GM21526 (cell line): ENCODE measurements around the gene ZNF507.

ENCODE experiments used
- ATAC-seq: cut with Tn5 transposase; IDR thresholded peaks from one replicate; pipeline ENCODE4 v1.9.1; 2021; ENCODE audit warnings: moderate library complexity; ENCODE audit not compliant: unreplicated experiment, low FRiP score

Gene ZNF507

DNA sequence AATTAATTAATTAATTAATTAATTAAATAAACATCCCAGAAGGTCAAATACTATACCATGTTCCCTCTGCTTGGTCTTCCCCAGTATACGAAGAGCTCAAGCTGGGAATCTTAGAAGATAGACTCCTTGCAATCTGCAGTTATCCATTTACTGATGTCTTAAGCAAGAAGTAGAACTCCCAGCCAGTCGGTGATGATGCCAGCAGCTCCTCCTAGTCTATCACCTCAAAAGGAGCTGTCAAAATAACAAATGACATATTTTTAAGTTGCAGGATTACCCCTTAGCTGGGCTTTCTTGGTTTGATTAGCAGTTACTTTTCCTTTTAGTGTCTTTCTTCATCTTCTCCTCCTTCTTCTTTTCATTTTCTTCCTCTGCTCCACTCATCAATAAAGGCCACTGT lies 6.0 kb upstream of the ZNF507 start:
- ATAC-seq, result no peak

DNA sequence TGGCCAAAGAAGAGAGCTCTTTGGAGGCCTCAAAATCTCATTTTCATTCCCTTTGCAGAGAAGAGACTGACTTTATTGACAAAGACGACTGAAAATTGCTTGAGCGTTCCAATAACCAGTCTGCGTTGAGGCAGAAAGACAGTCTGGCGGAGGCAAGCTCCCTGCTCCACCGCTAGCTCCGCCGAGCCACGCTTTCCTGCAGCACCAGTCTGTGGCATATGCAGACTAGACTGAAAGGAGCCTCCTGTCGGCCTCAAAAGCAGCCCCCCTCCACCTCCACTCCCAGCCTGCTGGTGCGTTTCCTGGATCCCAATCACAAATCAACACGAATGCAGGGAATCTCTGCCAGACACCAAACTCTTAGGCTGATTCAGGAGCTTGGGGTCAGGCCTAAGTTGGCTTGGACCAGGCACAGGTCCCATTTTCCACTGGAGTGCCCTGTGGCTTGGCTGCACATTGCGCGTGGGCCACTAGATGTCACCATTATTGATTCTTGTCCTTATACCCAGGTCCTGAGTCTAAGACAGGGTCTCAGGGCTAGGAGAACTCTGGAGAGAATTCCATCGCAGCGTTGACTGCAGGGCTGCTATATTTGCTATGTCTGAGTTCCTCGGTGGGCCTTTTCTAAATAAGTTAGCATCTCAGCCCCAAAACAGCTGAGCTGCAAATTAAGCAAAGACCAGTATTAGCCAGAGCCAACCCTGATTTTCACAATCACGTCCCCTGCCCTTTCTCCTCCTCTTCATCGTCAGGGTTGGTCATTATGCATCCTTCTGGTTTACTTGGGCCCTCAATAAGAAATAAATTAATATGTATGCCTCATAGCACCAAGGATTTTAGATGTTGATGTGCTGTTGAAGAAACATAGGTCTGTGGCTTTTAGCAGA lies 5.2 kb upstream of the ZNF507 start:
- ATAC-seq, result no peak

DNA sequence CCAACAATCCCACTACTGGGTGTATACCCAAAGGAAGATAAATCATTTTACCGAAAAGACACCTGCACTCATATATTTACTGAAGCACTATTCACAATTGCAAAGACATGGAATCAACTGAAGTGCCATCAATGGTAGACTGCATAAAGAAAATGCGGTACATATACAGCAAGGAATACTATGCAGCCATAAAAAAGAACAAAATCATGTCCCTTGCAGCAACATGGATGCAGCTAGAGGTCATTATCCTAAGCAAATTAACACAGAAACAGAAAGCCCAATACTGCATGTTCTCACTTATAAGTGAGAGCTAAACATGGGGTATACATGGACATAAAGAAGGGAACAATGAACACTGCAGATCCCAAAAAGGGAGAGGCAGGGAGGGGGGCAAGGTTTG lies 2.7 kb upstream of the ZNF507 start:
- no peak for ATAC-seq

DNA sequence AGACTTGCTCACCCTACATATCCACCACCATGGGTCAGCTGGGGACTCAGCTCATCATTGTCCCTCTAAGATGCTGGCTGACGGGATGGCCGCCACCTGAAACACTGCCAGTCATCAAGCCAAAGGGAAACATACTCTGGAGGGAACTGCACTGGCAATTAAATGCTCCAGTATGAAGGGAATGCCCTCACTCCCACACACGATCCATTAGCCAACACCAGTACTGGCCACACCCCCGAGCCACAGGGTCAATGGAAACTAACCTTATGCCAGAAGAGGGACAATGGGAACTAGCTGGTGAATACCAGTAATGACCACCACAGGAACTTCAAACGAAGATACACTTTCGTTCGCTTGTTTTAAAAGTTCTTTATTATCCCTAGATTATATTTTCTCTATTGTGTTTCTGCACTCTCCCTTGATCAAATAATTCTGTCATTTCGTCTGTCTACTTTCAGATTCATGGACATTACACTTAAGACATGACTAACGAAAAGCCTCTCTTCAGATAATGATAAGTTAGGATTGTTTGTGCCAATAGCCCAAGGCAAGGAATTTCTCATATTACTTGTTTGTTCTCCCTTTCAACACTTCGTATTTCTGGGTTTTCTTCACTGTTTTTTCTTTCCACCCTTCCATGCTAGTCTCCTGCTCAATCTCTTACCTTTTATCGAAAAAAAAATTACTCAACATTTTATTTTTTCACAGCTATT lies 1.7 kb upstream of the ZNF507 start:
- ATAC-seq, result no peak

DNA sequence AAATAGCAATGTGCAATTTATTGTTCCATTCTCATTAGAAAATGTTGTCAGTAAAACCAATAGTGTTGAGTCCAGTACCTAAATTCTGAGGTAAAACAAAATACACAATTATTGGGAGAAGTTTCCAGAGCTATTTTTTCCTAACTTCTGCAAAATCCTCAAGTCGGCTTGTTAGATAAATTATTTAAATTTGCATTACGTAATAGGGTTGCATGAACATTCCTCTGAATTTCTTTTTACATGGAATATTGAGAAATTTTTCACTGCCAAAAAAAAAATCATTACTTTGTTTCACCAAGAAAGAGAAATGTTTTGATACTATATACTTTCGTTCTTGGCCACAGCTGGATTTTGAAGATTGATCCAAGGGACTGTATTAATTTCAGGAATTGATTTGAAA lies 1.5 kb downstream of the ZNF507 start:
- ATAC-seq, result no peak

DNA sequence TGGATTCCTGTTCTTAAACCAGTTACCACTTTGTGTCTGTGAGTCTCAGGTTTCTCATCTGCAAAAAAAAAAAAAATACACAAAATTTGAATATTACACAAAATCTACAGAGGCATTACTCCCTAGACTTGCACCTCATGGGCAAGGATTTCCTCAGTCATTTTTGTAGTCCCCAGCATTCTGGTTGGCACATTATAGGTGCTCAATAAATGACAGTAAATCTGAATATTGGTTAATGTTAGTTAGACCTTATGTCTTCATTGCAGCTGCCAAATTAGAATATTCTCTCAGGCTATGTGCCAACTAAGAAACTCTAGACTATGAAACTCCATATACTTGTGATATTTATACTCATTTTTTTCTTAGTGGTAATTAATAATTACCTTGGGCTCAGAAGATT lies 2.2 kb downstream of the ZNF507 start:
- no peak for ATAC-seq

DNA sequence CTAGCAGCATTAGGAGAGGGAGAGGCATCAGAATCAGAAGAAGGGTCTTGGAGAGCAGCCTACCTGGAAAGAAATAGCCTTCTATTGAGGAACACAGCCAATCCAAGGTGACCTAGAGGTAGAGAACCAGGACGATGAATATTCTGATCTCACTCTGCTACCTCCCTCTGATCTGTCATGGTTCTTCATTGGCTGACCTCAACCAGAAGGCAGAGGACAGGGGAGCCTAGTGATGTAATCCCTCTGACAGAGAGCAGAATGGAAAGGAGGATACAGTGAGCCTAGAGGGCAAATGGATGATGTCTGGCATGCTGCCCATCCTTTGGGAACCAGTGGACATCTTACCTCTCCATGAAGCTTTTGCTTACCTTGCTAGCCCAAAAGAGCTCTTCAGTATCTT lies 3.6 kb downstream of the ZNF507 start:
- ATAC-seq, result no peak

DNA sequence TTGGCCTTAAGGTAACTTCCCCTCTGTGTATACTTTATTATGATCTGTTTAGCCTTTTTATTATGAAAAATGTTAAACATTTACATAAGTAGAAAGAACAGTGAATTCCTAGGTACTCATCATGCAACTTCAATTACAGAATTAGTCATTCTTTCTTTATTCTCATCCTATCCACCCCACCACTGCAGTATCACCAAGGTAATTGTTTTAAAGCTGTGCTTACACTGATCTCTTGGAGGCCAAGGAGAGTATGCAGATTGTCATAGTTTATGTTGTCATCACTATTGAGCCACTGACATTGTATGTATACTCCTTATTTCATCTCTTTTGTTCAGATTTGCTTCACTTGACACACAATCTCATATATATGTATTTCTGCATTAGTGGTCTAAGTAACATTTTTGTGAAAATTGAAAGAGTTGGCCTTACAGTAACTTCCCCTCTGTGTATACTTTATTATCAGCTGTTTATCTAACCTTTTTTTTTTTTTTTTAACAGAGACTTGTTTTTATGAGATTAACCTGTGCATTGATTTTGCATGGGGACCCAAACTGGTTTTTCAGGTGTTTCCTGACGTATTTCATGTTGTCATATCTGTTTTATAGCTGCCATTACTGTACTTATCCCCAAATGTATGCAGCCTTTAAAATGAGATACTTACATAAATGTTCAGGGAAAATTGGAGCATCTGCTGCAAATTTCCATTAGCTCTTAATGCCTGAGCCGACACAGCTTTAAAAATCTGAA lies 4.5 kb downstream of the ZNF507 start:
- ATAC-seq, result no peak

DNA sequence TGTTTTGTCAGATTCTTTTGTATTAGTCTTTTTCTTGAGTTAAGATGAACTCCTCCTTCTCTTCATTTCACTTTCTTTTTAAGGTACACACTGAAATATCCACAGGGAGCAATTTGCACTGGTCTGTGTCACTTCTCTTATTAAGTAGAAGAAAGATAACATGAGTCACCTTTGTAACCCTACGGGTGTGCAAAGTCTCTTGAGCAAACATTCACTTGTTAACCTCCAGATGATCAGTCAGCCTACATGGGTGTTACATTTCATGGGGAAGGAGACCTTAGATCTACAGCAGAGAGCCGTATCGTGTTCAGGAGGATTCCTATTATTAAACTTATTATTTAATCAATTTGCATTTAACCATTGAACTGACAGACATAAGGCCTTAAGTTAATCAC lies 5.1 kb downstream of the ZNF507 start:
- ATAC-seq, result no peak

DNA sequence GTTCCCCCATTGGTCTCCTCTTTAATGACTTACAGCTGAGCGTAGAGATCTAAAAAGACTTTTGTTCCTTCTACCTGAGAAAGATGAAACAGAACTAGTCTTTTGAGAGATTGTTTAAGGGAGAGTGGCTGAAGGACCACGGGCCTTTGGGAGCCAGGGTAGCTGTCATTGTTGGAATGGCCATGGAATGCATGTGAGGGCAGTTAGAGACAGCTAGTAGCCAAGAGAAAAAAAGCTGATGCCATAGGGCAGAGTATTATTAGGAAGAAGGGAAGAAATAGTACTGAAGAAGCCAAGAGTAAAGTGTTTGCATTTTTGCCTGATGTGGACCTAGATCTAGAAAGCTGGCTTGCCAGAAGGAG lies 5.6 kb downstream of the ZNF507 start:
- ATAC-seq, result no peak

DNA sequence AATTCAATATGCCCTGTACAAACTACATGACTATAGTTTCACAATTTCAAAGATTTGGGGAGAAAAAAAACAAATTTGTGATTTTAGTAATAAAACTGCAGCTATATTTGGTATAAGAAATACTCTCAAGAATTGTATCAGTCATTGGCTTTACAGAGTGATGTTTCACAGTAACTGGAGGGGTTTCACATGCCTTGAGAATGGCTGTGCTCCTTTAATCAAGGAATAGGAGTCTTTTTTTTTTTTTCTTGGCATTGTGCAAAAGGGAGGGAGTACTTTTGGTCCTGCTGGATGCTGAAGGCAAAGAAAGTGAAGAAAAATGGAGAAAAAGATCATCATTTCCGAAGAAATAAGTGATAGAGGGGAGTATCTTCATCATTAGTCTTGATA lies 6.8 kb downstream of the ZNF507 start:
- no peak for ATAC-seq

DNA sequence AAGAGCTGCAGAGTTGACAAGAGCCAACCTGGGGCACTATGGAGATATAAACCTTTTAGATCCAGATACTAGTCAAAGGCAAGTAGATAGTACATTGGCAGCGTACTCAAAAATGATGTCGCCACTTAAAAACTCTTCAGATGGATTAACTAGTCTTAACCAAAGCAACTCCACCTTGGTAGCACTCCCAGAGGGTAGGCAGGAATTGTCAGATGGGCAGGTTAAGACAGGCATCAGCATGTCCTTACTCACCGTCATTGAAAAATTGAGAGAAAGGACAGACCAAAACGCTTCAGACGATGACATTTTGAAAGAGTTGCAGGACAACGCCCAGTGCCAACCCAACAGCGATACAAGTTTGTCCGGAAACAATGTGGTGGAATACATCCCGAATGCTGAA lies 8.9 kb downstream of the ZNF507 start:
- ATAC-seq, result no peak

DNA sequence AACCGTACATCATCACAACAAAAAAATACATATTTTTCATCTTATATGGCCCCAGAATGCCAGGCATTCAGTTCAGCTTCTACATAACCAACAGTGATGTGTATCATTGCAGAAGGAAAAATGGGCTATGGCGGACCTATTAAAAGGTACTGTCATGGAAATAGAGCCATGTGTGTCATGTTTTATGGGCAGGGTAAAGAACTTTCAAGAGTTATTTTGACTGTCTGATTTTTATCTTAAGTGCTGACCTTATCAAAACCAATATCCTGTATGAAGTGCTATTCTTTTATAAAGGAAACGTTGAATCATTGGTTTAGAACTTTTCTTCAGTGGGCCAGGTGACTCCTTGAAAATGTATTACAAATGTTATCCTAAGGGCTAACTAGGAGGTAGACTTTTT lies 9.9 kb downstream of the ZNF507 start:
- ATAC-seq, result no peak

DNA sequence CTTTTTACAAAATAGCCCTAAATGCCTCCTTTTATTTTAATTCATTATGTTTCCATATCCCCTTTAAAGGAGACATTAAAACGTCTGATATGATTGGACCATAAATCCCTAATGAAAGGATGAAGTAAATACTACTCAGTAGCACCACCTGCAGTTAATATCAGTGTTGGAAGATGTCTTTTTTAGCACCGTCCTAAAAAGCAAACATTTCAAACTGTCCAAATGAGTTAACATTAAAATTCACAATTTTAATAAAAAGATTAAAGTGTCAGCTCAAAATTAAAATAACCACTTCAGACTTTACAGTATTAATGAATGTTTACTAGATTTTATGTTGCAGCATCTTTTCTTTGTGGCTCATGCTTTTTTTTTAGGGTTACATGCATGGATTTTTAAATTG lies 12.3 kb downstream of the ZNF507 start:
- ATAC-seq, result no peak

DNA sequence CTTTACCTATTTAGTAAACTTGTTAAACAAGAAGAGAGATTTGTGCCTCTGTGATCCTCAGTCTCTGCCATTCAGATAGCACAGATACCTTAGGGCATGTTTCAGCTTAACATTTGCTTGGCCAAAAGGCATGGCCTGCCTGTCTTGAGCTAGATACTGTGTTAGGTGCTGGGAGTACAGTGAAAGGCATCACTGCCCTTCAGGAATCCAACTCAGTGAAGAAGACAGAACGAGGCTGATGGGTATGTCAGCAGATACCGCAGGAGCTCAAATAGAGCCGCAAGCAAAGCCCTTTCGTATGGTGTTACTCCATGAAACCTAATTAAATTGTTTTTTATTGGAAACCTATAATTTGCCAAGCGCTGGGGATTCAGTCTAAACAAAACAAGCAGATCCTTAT lies 12.9 kb downstream of the ZNF507 start:
- ATAC-seq, result no peak

DNA sequence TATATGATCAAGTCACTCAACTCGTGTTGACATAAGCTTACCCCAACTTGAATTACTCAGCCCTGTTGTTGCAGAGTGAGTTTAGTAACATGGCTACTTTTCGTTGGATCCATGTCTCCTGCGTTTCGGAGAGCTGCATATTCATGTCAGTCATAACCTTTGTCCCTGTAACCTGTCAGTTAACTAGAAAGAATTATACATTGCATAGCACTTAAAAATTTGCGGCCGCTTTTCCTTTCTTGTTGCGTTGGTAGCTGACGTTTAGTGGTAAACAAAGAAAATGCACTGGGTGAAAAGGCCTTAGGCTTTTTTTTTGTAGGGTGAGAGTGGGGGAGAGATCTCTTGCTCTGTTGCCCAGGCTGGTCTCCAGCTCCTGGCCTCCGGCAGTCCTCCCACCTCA lies 14.2 kb downstream of the ZNF507 start:
- no peak for ATAC-seq

DNA sequence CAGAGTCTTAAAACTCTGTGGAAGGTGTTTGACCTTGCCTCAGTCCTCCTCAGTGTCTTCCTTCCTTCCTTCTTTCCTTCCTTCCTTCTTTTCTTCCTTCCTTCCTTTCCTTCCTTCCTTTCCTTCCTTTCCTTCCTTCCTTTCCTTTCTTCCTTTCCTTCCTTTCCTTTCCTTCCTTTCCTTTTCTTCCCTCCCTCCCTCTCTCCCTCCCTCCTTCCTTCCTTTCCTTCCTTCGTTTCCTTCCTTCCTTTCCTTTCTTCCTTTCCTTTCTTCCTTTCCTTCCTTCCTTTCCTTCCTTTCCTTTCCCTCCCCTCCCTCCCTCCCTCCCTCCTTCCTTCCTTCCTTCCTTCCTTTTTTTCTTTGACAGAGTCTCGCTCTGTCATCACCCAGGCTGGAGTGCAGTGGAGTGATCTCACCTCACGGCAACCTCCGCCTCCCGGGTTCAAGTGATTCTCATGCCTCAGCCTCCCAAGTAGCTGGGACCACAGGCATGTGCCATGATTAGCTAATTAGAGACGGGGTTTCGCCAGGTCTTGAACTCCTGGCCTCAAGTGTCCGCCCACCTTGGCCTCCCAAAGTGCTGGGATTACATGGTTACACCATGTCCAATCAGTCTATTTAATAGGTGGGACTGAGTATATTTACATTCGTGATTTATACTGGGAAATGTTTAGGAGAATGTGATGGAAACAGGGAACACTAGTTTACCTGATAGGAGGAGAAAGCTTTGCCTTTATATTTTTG lies 16.3 kb downstream of the ZNF507 start:
- no peak for ATAC-seq

DNA sequence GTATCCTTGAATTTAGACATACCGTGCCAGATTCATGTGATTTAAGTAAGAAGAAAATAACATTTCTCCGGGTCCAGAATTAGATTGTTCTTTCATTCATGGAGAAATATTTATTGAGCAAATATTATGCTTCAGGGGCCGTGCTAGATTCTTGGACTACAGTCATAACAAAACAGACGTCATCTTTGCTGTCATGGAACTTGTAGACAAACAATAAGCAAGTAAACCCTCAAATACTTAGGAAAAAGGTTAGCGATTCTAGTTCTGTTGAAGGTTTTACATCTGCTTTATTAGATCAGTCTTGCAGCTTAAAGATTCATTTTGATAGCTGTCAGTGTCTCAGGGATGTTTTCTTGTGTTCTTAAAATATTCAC lies 16.9 kb downstream of the ZNF507 start:
- ATAC-seq, result no peak

DNA sequence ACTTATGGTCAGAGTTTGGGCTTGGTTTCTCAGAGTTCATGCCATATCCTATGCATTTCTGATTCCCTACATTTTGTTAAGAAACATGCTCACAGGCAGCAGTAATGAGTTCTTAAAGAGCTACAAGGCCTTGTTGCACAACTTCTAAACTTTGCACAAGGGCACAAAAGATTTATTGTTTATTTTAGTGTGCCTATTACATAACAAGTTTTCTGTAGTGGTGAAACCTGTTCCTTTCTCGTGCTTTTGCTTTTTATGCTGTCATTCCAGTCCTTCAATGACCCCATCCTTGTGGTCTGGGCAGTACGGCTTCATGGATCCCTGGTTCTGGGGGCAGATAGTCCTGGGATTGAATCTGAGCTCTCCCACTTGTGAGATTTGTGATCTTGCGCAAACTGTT lies 17.8 kb downstream of the ZNF507 start:
- no peak for ATAC-seq

DNA sequence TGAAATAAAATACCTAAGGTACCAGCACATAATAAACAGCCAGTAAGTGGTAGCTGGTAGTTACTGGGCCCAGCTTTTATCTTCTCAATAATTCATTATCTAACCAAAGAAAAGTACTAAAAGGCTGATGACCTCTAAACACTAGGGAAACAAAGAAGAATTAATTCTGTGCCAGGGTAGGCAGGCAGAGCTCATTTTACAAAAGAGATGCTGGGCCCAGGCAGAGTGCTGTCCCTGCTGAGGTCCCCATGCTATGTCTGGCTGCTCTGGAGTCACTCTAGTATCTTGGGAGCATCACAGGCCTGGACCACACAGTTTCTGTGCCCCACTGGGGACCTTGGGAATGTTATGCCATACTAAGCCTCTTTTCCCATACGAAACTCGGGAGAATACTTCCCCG lies 18.2 kb downstream of the ZNF507 start:
- ATAC-seq, result no peak

DNA sequence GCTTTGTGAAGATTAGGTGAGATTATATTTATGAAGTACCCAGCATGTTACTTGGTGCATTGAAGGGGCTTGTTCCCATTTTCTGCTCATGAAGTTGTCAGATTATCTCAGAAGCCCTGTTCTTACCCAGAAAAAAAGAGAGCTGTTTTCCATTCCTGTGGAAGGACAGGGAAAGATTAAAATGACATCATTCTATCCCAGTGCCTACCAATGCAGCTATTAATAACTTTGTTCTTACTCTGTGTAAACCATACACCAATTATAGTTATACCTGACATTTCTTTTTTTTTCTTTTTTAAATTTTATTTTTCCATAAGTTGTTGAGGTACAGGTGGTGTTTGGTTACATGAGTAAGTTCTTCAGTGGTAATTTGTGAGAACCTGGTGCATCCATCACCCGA lies 18.6 kb downstream of the ZNF507 start:
- no peak for ATAC-seq
